Stimulated activated CD4-positive, alpha-beta T cell treated with anti-CD3 and anti-CD28 coated beads, Interleukin-1b, Interleukin-23, amount 100 ng/mL, for 24 hours (primary cell): ENCODE measurements around the gene ZNF462.

Experiments used
- DNase-seq, 4 experiments: peaks; one replicate each; pipeline ENCODE4 v3.0.0-alpha.2; 2020; ENCODE audit warnings: low read depth in 4 of 4, low spot score in 1 of 4

The ZNF462 gene

DNA sequence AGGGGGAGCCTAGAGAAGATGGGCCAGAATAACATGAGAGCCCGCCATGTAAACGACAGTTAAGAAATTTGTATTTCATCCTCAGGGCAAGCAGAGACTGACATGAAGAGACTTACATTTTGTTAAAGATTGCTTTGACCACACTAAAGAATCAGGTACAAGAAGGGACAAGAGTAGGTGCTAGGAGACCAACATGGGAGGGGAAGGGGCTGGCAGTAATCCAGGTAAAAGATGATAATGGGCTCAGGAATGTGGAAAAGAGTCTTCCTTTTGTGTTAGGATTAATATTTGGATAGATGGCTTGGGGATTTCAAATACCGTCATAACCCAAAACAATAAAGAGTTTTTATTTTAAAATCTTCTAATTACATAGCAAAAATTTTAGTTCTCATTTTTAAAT is 137.3 kb downstream of the ZNF462 start:
- no peak for DNase-seq

GRCh38 chr9:107005201-107005600 is 142.2 kb downstream of the ZNF462 start:
- DNase-seq: no peak

DNA sequence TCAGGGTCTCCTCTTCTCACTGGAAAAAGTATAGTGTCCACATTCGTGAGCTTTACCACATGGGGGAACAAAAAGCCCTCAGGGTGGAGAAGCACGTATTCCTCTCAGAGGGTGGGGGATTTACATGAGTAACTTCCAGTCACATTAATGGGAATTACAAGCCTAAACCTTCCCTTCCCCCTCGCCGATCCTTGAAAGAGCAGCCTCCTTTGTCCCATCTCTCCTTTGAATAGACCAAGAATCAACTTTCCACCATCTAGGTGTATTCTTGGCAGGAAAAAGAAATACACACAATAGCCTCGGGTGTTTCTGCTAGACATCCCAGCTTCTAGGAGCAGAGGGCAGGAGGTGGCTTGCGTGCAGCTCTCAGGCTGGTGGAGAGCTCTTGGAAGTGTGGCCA is 144.4 kb downstream of the ZNF462 start:
- no peak for DNase-seq

GRCh38 chr9:107008011-107008410 is 145.0 kb downstream of the ZNF462 start:
- DNase-seq: no peak

GRCh38 chr9:107008447-107008846 is 145.5 kb downstream of the ZNF462 start:
- DNase-seq: no peak

DNA sequence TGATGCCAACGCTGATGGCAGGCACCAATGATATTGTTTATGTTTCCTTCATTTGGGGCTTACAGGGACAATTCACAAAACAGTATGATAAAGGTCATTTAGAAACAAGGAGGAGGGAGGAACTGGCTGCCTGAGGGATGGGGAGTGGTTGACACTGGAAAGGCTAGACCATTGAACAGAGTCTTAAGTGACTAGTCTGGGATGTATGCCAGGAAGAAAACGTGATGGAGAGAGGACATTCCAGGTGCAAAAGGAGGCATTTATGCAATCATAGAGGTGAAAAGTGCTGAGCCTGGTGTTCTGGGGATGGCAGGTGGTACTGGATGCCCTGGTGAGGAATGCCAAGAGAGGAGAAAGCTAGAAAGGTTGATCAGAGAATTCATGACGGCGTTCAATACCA is 153.4 kb downstream of the ZNF462 start:
- no peak for DNase-seq

- DNase-seq: no peak
Measured at GRCh38 chr9:107018861-107019545, 156.0 kb downstream of the ZNF462 start.

- DNase-seq: no peak
Measured at GRCh38 chr9:107020040-107020530, 157.1 kb downstream of the ZNF462 start.

GRCh38 chr9:107024193-107024592 is 161.2 kb downstream of the ZNF462 start:
- no peak for DNase-seq

DNA sequence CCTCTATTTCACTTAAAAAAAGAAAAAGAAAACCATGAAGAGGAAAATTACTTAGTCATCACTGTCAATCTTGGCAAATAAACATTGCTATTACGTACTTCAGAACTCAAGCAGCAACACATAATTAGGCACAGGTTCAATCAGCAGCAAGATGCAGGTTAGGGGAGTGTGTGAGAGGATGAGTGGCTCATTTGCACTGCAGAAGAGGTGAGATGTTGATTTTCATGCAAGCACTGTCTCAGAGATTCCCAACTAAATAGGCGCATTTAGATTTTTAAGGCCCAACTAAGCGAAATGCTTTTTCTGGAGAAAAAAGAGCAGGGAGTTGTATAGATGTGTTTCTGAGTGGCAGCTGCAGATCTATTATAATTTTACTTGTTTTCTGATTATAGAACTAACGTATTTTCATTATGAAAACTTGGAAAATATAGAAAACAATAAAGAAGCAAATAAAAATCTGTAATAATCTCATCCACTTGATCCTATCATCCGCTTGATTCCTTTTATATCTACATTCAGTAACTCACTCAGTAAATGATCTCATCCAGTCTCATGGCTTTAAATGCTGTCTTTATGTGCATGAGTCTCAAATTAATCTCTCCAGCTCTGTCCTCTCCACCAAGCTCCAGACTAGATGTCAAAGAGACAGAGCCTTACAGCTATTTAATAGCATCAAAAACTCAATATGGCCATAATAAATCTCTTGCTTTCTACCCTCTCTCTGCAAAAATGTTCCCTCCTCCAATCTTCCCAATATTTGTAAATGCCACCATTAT is 162.5 kb downstream of the ZNF462 start:
- DNase-seq: no peak

DNA sequence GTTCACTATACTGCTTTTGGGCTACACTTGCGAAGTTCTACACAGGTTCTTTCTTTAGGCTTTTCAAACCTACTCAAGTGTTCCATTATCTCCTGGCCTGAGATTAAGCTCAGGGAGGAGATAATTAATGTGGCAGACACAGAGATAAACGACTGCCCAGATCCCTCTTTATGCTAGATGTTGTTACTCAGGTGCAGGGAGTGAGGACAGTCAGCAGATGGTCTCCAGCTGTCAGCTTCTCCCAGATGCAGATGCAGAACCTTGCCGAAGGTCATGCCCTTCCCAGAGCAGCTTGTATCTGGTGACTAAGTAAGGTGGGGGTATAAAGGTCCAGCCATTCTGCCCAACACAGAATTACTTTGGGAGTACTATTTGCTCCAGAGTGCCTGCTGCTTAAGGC is 166.2 kb downstream of the ZNF462 start:
- DNase-seq: no peak

DNA sequence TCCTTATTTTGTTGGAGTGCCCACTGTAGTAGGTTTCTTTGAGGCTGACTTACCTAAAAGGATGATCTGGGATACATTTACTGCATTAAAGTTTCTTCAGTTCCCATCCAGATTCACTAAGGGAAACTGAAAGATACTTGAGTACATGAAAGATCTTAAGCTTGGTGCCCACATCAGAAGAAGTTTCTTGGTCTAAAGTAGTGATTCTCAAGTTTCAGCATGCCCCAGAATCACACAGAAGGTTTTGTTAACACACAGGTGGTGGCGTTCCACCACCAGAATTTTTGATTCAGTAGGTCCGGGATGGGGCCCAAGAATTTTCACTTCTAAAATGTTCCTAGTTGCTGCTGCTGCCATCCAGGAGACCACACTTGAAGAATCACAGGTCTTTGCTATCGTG is 171.0 kb downstream of the ZNF462 start:
- no peak for DNase-seq

GRCh38 chr9:107034831-107035230 is 171.9 kb downstream of the ZNF462 start:
- DNase-seq: no peak

- no peak for DNase-seq
Measured at GRCh38 chr9:107036367-107036766, 173.4 kb downstream of the ZNF462 start.

- DNase-seq: no peak
Measured at GRCh38 chr9:107039542-107039941, 176.6 kb downstream of the ZNF462 start.

GRCh38 chr9:107042606-107043005 is 179.6 kb downstream of the ZNF462 start:
- no peak for DNase-seq

DNA sequence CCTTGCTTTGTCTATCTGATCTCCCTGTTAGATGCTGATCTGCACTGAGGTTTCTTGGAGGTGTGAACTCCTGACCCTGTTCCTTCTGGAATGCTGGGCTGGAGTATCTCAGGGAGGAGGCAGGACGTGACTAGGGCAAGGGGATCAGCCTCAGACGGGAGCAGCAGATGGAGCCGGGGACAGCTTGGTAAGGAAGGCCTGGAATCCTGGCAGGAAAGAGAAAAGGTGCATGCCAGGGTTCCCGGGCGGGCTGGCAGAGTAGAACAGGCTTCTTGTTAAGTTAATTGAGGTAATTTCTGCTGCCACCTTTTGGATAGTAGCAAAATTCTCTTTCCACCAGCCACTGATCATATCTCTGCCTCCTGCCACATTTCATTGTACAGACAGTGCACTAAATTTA is 180.9 kb downstream of the ZNF462 start:
- no peak for DNase-seq

- DNase-seq: no peak
Measured at GRCh38 chr9:107044872-107045271, 181.9 kb downstream of the ZNF462 start.

DNA sequence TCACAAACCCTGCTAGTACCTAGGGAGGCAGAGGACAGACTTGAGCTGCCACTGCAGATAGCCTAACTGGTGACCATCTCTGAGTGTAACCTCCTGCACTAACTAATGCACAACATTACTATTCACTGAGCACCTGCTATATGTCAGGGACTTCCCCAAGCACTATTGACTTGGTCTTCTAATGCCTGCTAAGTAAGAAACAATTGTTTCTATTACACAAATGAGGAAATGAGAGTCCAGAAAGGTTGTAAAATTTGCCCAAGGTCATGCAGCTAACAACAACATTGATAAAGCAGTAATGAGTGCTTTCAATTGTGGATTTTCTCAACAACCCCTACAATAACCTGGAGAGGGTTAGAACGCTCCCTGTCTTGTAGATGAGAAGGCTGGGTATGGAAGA is 183.7 kb downstream of the ZNF462 start:
- no peak for DNase-seq

GRCh38 chr9:107049046-107049802 is 186.3 kb downstream of the ZNF462 start:
- DNase-seq: no peak

- no peak for DNase-seq
Measured at GRCh38 chr9:107049803-107050184, 186.8 kb downstream of the ZNF462 start.

DNA sequence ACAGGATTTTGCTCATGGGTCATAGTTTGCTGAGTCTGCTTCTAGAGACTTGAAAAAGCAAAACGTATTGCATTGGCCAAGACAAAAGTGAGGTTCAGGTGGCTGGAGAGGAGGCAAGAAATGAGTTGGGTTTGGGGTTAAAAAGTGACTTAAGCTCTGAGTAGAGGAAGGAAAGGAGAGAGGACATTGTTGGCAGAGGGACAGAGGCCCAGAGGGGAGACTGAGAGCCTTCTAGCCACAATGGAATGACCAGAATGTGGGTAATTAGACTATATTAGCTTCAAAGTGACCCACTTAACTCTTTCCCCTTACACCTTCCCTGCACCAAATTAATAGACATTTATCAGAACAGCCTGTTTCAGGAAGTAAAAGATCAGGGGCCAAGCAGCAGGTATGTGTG is 188.4 kb downstream of the ZNF462 start:
- no peak for DNase-seq
